GM13977 (cell line): ENCODE measurements around the gene PNP.

Experiments used
- DNase-seq: peaks from one replicate; pipeline ENCODE4 v3.0.0; 2012; ENCODE audit warnings: low spot score
- in situ Hi-C: fragments of 300-500 bp; cut with MboI; formaldehyde crosslinking; loops from one replicate; pipeline ENCODE4 v1.12.0; 2022; ENCODE audit warnings: low sequenced_read_pairs, low pct_unique_long_range_greater_than_20kb, mixed read lengths, inconsistent platforms; ENCODE audit not compliant: unreplicated experiment
- TF ChIP-seq, protein P1 (sequence below): IDR thresholded peaks from 2 replicates; pipeline ENCODE4 v1.5.1; 2012; ENCODE audit warnings: mild to moderate bottlenecking, control low read depth; ENCODE audit not compliant: insufficient read depth; ENCODE audit errors: extremely low read depth, missing control alignments

The PNP gene

DNA sequence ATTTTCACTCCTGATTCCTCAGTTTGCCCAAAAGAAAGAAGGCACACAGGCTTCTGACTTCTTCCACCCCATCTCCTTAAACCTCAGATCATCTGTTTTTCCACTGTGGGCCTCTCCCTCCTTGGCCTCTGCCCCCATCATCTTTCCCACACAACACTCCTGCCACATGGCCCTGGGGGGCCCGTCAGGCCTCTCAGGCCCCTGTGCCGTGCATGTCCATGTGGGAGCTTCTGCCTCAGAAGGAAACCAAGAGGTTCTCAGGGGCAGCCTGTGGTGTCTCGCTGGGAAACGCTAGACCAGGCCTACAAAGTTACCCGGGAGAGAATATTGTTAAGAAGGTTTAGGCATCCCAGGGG lies 41.2 kb upstream of the PNP start:
- DNase-seq = no peak
- TF ChIP-seq, protein P1, sequence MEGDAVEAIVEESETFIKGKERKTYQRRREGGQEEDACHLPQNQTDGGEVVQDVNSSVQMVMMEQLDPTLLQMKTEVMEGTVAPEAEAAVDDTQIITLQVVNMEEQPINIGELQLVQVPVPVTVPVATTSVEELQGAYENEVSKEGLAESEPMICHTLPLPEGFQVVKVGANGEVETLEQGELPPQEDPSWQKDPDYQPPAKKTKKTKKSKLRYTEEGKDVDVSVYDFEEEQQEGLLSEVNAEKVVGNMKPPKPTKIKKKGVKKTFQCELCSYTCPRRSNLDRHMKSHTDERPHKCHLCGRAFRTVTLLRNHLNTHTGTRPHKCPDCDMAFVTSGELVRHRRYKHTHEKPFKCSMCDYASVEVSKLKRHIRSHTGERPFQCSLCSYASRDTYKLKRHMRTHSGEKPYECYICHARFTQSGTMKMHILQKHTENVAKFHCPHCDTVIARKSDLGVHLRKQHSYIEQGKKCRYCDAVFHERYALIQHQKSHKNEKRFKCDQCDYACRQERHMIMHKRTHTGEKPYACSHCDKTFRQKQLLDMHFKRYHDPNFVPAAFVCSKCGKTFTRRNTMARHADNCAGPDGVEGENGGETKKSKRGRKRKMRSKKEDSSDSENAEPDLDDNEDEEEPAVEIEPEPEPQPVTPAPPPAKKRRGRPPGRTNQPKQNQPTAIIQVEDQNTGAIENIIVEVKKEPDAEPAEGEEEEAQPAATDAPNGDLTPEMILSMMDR = no peak
- in situ Hi-C loops = no loop called here

DNA sequence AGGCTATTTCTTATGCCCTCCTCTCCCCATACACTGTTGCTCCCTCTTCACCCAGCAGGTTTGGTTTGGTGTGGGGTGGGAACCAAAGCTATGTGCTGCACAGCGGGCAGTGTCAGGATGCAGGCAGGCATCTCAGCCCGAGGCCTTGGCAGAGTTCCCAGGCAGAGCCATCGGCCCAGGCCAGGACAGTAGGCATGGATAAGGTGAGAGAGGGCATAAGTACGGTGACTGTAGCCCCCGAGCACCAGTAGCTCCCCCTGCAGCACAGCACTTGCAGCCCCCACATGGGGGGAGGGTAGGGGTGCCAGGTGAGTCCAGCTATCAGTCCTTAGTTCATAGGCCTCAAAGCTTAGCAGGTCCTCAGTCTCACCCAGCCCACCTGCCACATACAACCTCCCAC lies 40.4 kb upstream of the PNP start:
- in situ Hi-C loops = no loop called here
- DNase-seq = no peak
- TF ChIP-seq, protein P1 = no peak

DNA sequence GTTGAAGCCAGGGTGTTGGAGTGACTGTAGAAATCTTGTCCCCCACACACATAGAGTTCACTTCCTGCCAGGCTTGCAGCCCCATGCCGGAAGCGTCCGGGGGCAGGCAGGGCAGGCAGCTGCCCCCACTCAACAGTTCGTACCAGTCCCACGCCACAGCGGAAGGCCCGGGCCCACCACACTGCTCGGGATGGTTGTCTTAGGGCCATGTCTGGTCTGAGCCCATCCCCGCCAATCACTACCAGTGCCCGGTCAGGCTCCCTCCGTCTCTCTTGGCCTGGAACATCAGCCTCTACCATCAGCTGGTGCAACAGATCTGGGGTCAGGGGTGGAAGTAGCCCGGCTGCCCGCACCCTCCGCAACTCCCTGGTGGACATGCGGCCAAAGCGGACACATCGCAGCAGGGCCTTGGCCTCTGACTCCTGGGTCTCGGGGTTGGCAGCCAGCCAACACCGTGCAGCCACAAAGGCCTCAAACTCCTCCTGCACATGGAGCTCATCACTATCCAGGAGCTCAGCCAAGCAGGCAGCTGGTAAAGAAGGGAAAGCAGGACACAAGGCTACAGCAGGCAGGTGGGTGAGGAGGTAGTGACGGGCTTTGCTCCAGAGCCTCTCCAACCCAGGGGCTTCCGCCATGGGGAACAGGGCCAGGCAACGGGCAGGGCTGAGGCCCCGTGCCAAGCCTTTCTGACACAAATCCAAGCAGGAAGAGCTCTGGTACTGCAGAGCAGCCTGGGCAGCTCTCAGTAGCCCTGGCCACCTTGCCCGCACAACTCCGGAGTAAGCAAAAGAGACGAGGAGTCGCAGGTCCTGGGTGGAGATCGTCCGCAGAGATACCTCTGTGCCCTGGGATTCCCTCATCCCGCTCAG lies 39.2 kb upstream of the PNP start:
- in situ Hi-C loops = no loop called here
- no peak for DNase-seq
- TF ChIP-seq, protein P1 = no peak

DNA sequence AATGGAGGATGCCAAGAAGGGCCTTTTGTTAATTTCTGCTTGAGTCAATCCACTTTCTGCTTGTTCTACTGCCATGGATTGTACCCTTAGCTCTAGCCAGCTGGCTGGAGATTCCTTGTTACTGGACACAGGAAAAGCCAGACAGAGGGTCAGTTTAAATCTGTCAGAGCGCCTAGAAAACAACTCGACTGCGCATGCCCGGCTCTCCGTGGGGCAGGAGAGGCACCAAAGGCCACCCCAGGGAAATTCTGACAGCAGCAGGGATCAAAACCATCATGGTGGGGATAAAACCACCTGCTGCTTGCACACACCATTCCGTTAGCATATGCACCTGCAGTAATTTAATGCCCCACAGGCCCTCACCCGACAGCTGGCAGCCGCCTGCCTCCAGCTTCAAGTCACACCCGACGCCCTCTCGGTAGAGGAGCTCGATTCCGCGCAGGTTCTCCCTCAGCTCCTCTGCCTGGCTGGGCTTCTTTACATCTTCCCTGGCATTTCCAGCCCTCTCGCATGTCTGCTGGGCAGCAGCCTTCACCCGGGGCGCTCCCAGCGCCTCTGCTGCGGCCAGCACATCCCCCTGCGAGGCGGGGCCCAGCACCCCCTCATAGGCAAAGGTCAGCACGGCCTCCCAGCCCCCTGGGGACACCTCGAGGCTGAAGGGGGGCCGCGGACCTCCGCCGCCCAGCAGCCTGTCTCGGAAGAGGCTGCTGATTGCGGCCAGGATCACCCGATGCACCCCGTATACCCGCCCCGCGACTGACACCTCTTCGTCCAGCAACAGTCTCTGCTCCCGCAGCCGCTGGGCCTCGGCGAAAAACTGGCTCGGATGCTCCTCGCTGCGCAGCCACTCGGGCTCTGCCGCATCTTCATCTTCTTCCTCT lies 34.3 kb upstream of the PNP start:
- TF ChIP-seq, protein P1 = no peak
- DNase-seq = no peak
- in situ Hi-C loops = no loop called here

- in situ Hi-C loops = no loop called here
- TF ChIP-seq, protein P1 = no peak
- no peak for DNase-seq
Observed at GRCh38 chr14:20435582-20436362, 33.4 kb upstream of the PNP start, which contains the start of gene KLHL33. Gene KLHL33 (minus strand): TSS chr14:20436166. CDS start chr14:20435811, 355 bp downstream.

- TF ChIP-seq, protein P1 = no peak
- DNase-seq = no peak
- in situ Hi-C loops = no loop called here
Observed at GRCh38 chr14:20436363-20436755, 32.8 kb upstream of the PNP start.
